K562 (cell line): ENCODE results near the gene LIPN. TPM values are rescaled to one million over a fixed set of nuclear protein-coding genes. Genes with fewer than 3 reads are reported as not detected.

Source experiments
- ATAC-seq: fragments of 200-7000 bp; cut with Tn5 transposase; 3 replicates; pipeline ENCODE4 v1.9.1; 2020; ENCODE audit warnings: moderate library complexity
- BruUV-seq: library from RNA; stranded (reverse); fragments of 400-500 nt; replicated peaks from 2 replicates; lab custom pipeline; 2021; lab: Mats Ljungman, UMichigan
- CTCF ChIA-PET: fragments of 300-600 bp; formaldehyde crosslinking; extraction: SDS; loops from one replicate; lab custom pipeline; 2021; ENCODE audit warnings: low intra/inter-chr PET ratio; lab: Yijun Ruan, JAX
- POLR2A ChIA-PET: fragments of 300-600, 350-650 bp; sonication (Branson Sonifier 250); formaldehyde crosslinking; extraction: SDS; loops from one replicate; lab custom pipeline; 2021; ENCODE audit warnings: antibody characterized with exemption, inconsistent platforms; lab: Yijun Ruan, JAX
- DNase-seq, 4 experiments: peaks; one replicate each; pipeline versions ENCODE4 v3.0.0 to v3.0.0-alpha.2; 2011 to 2018; ENCODE audit warnings: low spot score in 3 of 4, mixed read lengths in 3 of 4; ENCODE audit errors: extremely low read depth in 1 of 4
- FAIRE-seq: peaks from 2 replicates; lab custom pipeline; 2011; peaks lifted over from hg19 to GRCh38; lab: Jason Lieb, UNC
- H2AFZ ChIP-seq: 2 replicates; pipeline ENCODE4 v1.6.0; 2011; ENCODE audit warnings: low read depth, low read length, control low read depth, inconsistent platforms
- H3K27ac ChIP-seq: fragments of 200-600 bp; 3 replicates; pipeline ENCODE4 v1.8.0; 2011; ENCODE audit warnings: low read depth, mild to moderate bottlenecking, control low read depth, inconsistent platforms, low read length, moderate library complexity, mixed read lengths; ENCODE audit errors: extremely low read depth
- H3K27me3 ChIP-seq, 2 experiments: fragments of 300-600 bp in 1 of 2; 2 replicates in 1 of 2; 3 replicates in 1 of 2; pipeline versions ENCODE4 v1.6.0 to v1.8.0; 2011; ENCODE audit warnings: inconsistent platforms in 2 of 2, low read length in 2 of 2, mild to moderate bottlenecking in 1 of 2, mixed read lengths in 1 of 2, moderate library complexity in 1 of 2; ENCODE audit not compliant: control insufficient read depth in 2 of 2, insufficient read depth in 2 of 2
- H3K36me3 ChIP-seq: fragments of 300-600 bp; 3 replicates; pipeline ENCODE4 v1.8.0; 2011; ENCODE audit warnings: mild to moderate bottlenecking, low read length, inconsistent platforms; ENCODE audit not compliant: control insufficient read depth, insufficient read depth
- H3K4me1 ChIP-seq, 2 experiments: fragments of 200-600 bp in 1 of 2; replicated peaks in 1 of 2; 2 replicates in 1 of 2; 3 replicates in 1 of 2; pipeline versions ENCODE4 v1.5.1 to v1.8.0; 2011; ENCODE audit warnings: inconsistent platforms in 2 of 2, low read length in 2 of 2, mild to moderate bottlenecking in 1 of 2, mixed read lengths in 1 of 2, moderate library complexity in 1 of 2; ENCODE audit not compliant: control insufficient read depth in 2 of 2, insufficient read depth in 2 of 2
- H3K4me2 ChIP-seq: 2 replicates; pipeline ENCODE4 v1.6.1; 2011; ENCODE audit warnings: low read length, control low read depth, inconsistent platforms, mixed read lengths; ENCODE audit not compliant: insufficient read depth
- H3K4me3 ChIP-seq: fragments of 200-600 bp; sonication (generic), shearing (Covaris generic); 2 replicates; pipeline ENCODE4 v1.5.1; 2016; ENCODE audit warnings: control low read depth, inconsistent platforms
- H3K79me2 ChIP-seq: fragments of 200-600 bp; 3 replicates; pipeline ENCODE4 v1.8.0; 2011; ENCODE audit warnings: low read length, inconsistent platforms; ENCODE audit not compliant: control insufficient read depth, insufficient read depth
- H3K9ac ChIP-seq, 2 experiments: 2 replicates each; pipeline versions ENCODE4 v1.6.0 to v1.6.1; 2011; ENCODE audit warnings: low read depth in 2 of 2, low read length in 2 of 2, control low read depth in 1 of 2, inconsistent platforms in 1 of 2, mild to moderate bottlenecking in 1 of 2, mixed read lengths in 1 of 2; ENCODE audit not compliant: insufficient read depth in 1 of 2
- H3K9me1 ChIP-seq: one replicate; pipeline ENCODE4 v1.6.0; 2011; ENCODE audit warnings: inconsistent platforms, mild to moderate bottlenecking, low read length, moderate library complexity; ENCODE audit not compliant: control insufficient read depth, insufficient read depth
- H3K9me3 ChIP-seq: replicated peaks from 2 replicates; pipeline ENCODE4 v1.5.1; 2011; ENCODE audit warnings: low read depth, low read length, inconsistent platforms; ENCODE audit not compliant: control insufficient read depth, insufficient read depth
- H4K20me1 ChIP-seq: replicated peaks from 2 replicates; pipeline ENCODE4 v1.6.1; 2011; ENCODE audit warnings: low read length, inconsistent platforms, mixed read lengths; ENCODE audit not compliant: control insufficient read depth, insufficient read depth
- BCL6 ChIP-seq: fragments of 250-450 bp; sonication (Bioruptor Pico); IDR thresholded peaks from 2 replicates; pipeline ENCODE4 v1.4.0; 2020
- CBFA2T3 ChIP-seq: fragments of 450-650 bp; IDR thresholded peaks from 2 replicates; pipeline ENCODE4 v1.6.1; 2017
- CSDE1 ChIP-seq, 2 experiments: fragments of 450-650 bp; IDR thresholded peaks; 2 replicates each; pipeline ENCODE4 v1.6.1; 2016; ENCODE audit warnings: mild to moderate bottlenecking in 1 of 2
- EGR1 ChIP-seq: fragments of 450-650 bp; conservative IDR thresholded peaks from 2 replicates; pipeline ENCODE4 v1.6.1; 2017; ENCODE audit warnings: mild to moderate bottlenecking
- HNRNPH1 ChIP-seq: fragments of 200-400 bp; formaldehyde crosslinking; optimal IDR thresholded peaks from 2 replicates; pipeline ENCODE3; 2017; ENCODE audit warnings: low read depth, mild to moderate bottlenecking, low read length, moderate library complexity
- MAZ ChIP-seq, 2 experiments: fragments of 450-650 bp in 1 of 2; sonication (generic) in 1 of 2; formaldehyde crosslinking; IDR thresholded peaks in 1 of 2; conservative IDR thresholded peaks in 1 of 2; 2 replicates each; pipeline versions ENCODE4 v1.4.0 to v1.5.0; 2020; ENCODE audit warnings: mild to moderate bottlenecking in 1 of 2, missing genetic modification reagents in 1 of 2
- MED1 ChIP-seq: sonication (generic); formaldehyde crosslinking; IDR thresholded peaks from 2 replicates; pipeline ENCODE4 v1.8.1; 2023; ENCODE audit warnings: missing genetic modification reagents, borderline replicate concordance
- PHF20 ChIP-seq: fragments of 450-650 bp; IDR thresholded peaks from 2 replicates; pipeline ENCODE4 v1.6.1; 2018; ENCODE audit not compliant: partially characterized antibody
- PHTF2 ChIP-seq: fragments of 250-450 bp; sonication (Bioruptor Pico); IDR thresholded peaks from 2 replicates; pipeline ENCODE4 v1.5.0; 2021; ENCODE audit warnings: mild to moderate bottlenecking
- PURB ChIP-seq: sonication (generic); formaldehyde crosslinking; IDR thresholded peaks from 2 replicates; pipeline ENCODE4 v1.9.0; 2021; ENCODE audit warnings: low read depth, mild to moderate bottlenecking, missing genetic modification reagents
- ZNF124 ChIP-seq: sonication (generic); formaldehyde crosslinking; IDR thresholded peaks from 2 replicates; pipeline ENCODE4 v1.8.1; 2022; ENCODE audit warnings: missing genetic modification reagents
- ZNF316 ChIP-seq: fragments of 450-650 bp; IDR thresholded peaks from 2 replicates; pipeline ENCODE4 v1.6.1; 2016
- ZNF77 ChIP-seq: fragments of 250-450 bp; sonication (Bioruptor Pico); IDR thresholded peaks from 2 replicates; pipeline ENCODE4 v1.5.0; 2020
- WGBS: fragments of 100-300 bp; shearing (Covaris generic); methylation state at CpG from one replicate; pipeline ENCODE4 v1.1.6; 2016; ENCODE audit warnings: low coverage, mixed read lengths; ENCODE audit not compliant: insufficient coverage; ENCODE audit errors: missing lambda C conversion rate; 5-methylcytosine and 5-hydroxymethylcytosine counted together
- in situ Hi-C: fragments of 300-500 bp; cut with MboI; formaldehyde crosslinking; loops from 4 replicates; pipeline ENCODE4 v1.15.0; 2018; ENCODE audit warnings: inconsistent platforms, mixed read lengths
- intact Hi-C: fragments of 100-400 bp; cut with micrococcal nuclease; formaldehyde crosslinking; loops from 2 replicates; pipeline ENCODE4 v1.14.2; 2022
- polyA plus RNA-seq, 8 experiments: library from polyadenylated mRNA; depleted of rRNA in 4 of 8; stranded (reverse) in 5 of 8; unstranded in 3 of 8; fragments of >200 nt; fragmentation: Nextera tagmentation in 2 of 8; fragmentation: Illumina TruSeq in 1 of 8; extraction: Ambion mirVana in 2 of 8; extraction: Trizol in 1 of 8; gene quantifications; 2 replicates each; pipeline versions ENCODE4 v1.2.1 to v1.2.3, GENCODE V29; 2011 to 2014; ENCODE audit warnings: inconsistent platforms in 1 of 8, missing spikeins in 1 of 8
- total RNA-seq, 7 experiments: library from RNA; depleted of rRNA in 6 of 7; stranded (reverse); fragments of >200 nt in 6 of 7; fragmentation: Illumina TruSeq in 2 of 7; extraction: Trizol in 2 of 7; gene quantifications; 2 replicates each; pipeline versions ENCODE4 v1.2.1 to v1.2.3, GENCODE V29; 2011 to 2021; ENCODE audit warnings: low replicate concordance in 1 of 7
- TF ChIP-seq, protein P1 (sequence below), 2 experiments: fragments of 450-650 bp; IDR thresholded peaks; 2 replicates each; pipeline ENCODE4 v1.6.1; 2016

LIPN gene
- total and polyA plus RNA-seq, 9 of the 15 experiments (the other 6 are each of a cell fraction or from before 2014, with no cell fraction given), result not detected

DNA sequence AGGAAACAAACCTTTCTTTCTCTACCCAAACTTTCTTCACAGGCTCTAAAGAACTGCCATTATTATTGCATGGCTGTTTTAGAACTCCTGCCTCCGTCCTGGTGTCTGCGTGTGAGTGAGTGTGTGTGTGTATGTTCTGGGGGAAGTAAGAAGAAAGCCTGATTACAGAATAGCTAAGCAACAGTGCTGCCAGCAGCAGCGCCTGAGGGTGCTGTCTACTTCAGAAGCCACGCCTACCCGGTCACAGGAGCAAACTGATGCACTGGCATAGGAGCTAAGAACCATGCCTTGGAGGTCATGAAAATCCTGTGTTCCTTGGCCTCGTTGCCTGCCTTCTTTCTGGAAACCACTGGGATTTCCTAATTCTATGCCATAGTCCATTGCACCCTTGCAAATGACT lies 28.5 kb upstream of the LIPN start:
- H3K4me2 ChIP-seq, result no peak overlapping the region
- FAIRE-seq (no peak), ATAC-seq (no peak)
- H2AFZ ChIP-seq, result no peak overlapping the region
- in situ Hi-C loops, result no loop called here
- ChIA-PET POLR2A (no interaction called here), CTCF (no interaction called here)
- intact Hi-C loops, result no loop called here
- H3K9me3 ChIP-seq, result no peaks in the 10 kb centered on the region
- no TSS peak for BruUV-seq
- H3K4me1 ChIP-seq, result no peaks in the 10 kb centered on the region
- no peaks in the 10 kb centered on the region for H4K20me1 ChIP-seq
- no peaks in the 10 kb centered on the region for H3K36me3 ChIP-seq
- H3K27ac ChIP-seq, result no peak overlapping the region
- H3K9ac ChIP-seq, result no peak overlapping the region
- no peaks in the 10 kb centered on the region for H3K9me1 ChIP-seq
- TF ChIP-seq HNRNPH1, result no peak
- TF ChIP-seq, all 486 proteins: peak for 0
- Histone ChIP-seq H3K79me2 (no peaks in the 10 kb centered on the region), H3K4me3 (no peak overlapping the region), H3K27me3 (no peaks in the 10 kb centered on the region)
- no peak for DNase-seq
- WGBS, result 0% methylated on average over 6 of the region's 6 CpGs

DNA sequence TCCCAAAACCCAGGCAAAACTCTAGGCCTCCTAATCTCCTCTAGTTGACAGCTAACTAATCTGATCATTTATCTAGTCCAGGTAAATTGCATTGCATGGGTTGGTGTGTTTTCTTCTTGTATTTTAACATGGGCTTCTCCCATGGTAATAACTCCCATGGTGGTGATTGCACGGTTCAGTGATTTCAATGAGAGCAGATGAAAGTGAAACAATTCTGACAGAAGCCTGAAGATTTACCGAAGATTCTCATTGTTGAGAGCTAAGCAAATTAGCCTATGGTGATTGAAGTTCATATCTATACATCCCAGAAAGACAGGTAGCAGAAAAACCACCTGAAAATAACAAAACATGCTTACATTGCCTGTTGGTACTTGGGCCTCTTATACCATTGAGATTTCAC lies 26.6 kb upstream of the LIPN start:
- CTCF ChIA-PET, result no interaction called here
- TF ChIP-seq PURB (CRISPR knock-in tag), result no peak
- TF ChIP-seq PHF20, result no peak
- no peak for TF ChIP-seq MED1 (CRISPR knock-in tag)
- no peak for TF ChIP-seq ZNF316
- no peak for TF ChIP-seq BCL6 (CRISPR knock-in tag)
- no peak for TF ChIP-seq CSDE1 (IDR thresholded peaks at IDR 0.05)
- no peak for TF ChIP-seq ZNF124 (CRISPR knock-in tag)
- TF ChIP-seq CBFA2T3, result no peak
- TF ChIP-seq, protein P1, sequence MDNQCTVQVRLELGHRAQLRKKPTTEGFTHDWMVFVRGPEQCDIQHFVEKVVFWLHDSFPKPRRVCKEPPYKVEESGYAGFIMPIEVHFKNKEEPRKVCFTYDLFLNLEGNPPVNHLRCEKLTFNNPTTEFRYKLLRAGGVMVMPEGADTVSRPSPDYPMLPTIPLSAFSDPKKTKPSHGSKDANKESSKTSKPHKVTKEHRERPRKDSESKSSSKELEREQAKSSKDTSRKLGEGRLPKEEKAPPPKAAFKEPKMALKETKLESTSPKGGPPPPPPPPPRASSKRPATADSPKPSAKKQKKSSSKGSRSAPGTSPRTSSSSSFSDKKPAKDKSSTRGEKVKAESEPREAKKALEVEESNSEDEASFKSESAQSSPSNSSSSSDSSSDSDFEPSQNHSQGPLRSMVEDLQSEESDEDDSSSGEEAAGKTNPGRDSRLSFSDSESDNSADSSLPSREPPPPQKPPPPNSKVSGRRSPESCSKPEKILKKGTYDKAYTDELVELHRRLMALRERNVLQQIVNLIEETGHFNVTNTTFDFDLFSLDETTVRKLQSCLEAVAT (IDR thresholded peaks at IDR 0.05), result no peak
- no peak for TF ChIP-seq PHTF2 (CRISPR knock-in tag)
- TF ChIP-seq MAZ (CRISPR knock-in tag; conservative IDR thresholded peaks at IDR 0.05 in 1 of 2, IDR thresholded peaks at IDR 0.05 in 1 of 2), result no peak
- TF ChIP-seq EGR1, result no peak
- TF ChIP-seq ZNF77, result no peak
- TF ChIP-seq, all 486 proteins: peak for 0
- Histone ChIP-seq H3K36me3 (no peaks in the 10 kb centered on the region), H3K27ac (no peak overlapping the region), H3K9me1 (no peaks in the 10 kb centered on the region), H4K20me1 (no peaks in the 10 kb centered on the region), H3K79me2 (no peaks in the 10 kb centered on the region), H3K4me2 (no peak overlapping the region), H3K9me3 (no peaks in the 10 kb centered on the region), H2AFZ (no peak overlapping the region), H3K4me1 (no peaks in the 10 kb centered on the region), H3K4me3 (no peak overlapping the region), H3K9ac (no peak overlapping the region), H3K27me3 (no peaks in the 10 kb centered on the region)
- intact Hi-C loops (no loop called here), in situ Hi-C loops (no loop called here)
- 0% methylated on average over 2 of the region's 2 CpGs for WGBS
- FAIRE-seq, result no peak
- ATAC-seq, result no peak
- POLR2A ChIA-PET, result no interaction called here
- no peak for DNase-seq
- no TSS peak for BruUV-seq
